HEK293T (cell line): ENCODE results near the gene DYNLL2.

Source experiments
- CTCF ChIA-PET: fragments of 350-600 bp; formaldehyde crosslinking; extraction: SDS; loops from one replicate; lab custom pipeline; 2021; ENCODE audit warnings: antibody characterized with exemption, inconsistent platforms; lab: Yijun Ruan, JAX
- POLR2A ChIA-PET: fragments of 350-600 bp; formaldehyde crosslinking; extraction: SDS; loops from one replicate; lab custom pipeline; 2020; ENCODE audit warnings: antibody characterized with exemption, inconsistent platforms; lab: Yijun Ruan, JAX
- DNase-seq: peaks from one replicate; pipeline ENCODE4 v3.0.0; 2012; ENCODE audit warnings: mixed read lengths; ENCODE audit errors: extremely low spot score
- ARNT ChIP-seq: fragments of 450-650 bp; IDR thresholded peaks from 2 replicates; pipeline ENCODE4 v1.6.1; 2017; ENCODE audit warnings: mild to moderate bottlenecking
- BHLHE40 ChIP-seq: fragments of 450-650 bp; IDR thresholded peaks from 2 replicates; pipeline ENCODE4 v1.6.1; 2016; ENCODE audit warnings: mild to moderate bottlenecking, moderate library complexity, borderline replicate concordance
- CTBP1 ChIP-seq: fragments of 450-650 bp; IDR thresholded peaks from 2 replicates; pipeline ENCODE4 v1.6.1; 2016; ENCODE audit warnings: borderline replicate concordance
- ELF4 ChIP-seq: fragments of 450-650 bp; IDR thresholded peaks from 2 replicates; pipeline ENCODE4 v1.6.1; 2017; ENCODE audit warnings: antibody characterized with exemption
- FOXA1 ChIP-seq: fragments of 450-650 bp; IDR thresholded peaks from 2 replicates; pipeline ENCODE4 v1.6.1; 2016; ENCODE audit warnings: mild to moderate bottlenecking
- FOXK2 ChIP-seq: fragments of 450-650 bp; IDR thresholded peaks from 2 replicates; pipeline ENCODE4 v1.6.1; 2016; ENCODE audit warnings: mild to moderate bottlenecking
- FOXM1 ChIP-seq: fragments of 450-650 bp; IDR thresholded peaks from 2 replicates; pipeline ENCODE4 v1.6.1; 2017; ENCODE audit warnings: mild to moderate bottlenecking, borderline replicate concordance
- HDGF ChIP-seq: fragments of 450-650 bp; IDR thresholded peaks from 2 replicates; pipeline ENCODE4 v1.6.1; 2017; ENCODE audit warnings: antibody characterized with exemption, borderline replicate concordance
- L3MBTL2 ChIP-seq: fragments of 450-650 bp; conservative IDR thresholded peaks from 2 replicates; pipeline ENCODE4 v1.6.1; 2016; ENCODE audit warnings: mild to moderate bottlenecking
- LEF1 ChIP-seq: fragments of 450-650 bp; IDR thresholded peaks from 2 replicates; pipeline ENCODE4 v1.6.1; 2017; ENCODE audit warnings: mild to moderate bottlenecking, borderline replicate concordance
- NFRKB ChIP-seq: fragments of 450-650 bp; IDR thresholded peaks from 2 replicates; pipeline ENCODE4 v1.6.1; 2016; ENCODE audit warnings: mild to moderate bottlenecking, moderate library complexity
- SP1 ChIP-seq: fragments of 450-650 bp; IDR thresholded peaks from 2 replicates; pipeline ENCODE4 v1.6.1; 2017
- SUZ12 ChIP-seq: fragments of 450-650 bp; IDR thresholded peaks from 2 replicates; pipeline ENCODE4 v1.6.1; 2016; ENCODE audit warnings: mild to moderate bottlenecking
- TARDBP ChIP-seq: fragments of 450-650 bp; IDR thresholded peaks from 2 replicates; pipeline ENCODE4 v1.6.1; 2016
- ZNF384 ChIP-seq: fragments of 450-650 bp; IDR thresholded peaks from 2 replicates; pipeline ENCODE4 v1.6.1; 2016
- TF ChIP-seq, protein P1 (sequence below): fragments of 450-650 bp; IDR thresholded peaks from 2 replicates; pipeline ENCODE4 v1.6.1; 2016

DYNLL2 gene

DNA sequence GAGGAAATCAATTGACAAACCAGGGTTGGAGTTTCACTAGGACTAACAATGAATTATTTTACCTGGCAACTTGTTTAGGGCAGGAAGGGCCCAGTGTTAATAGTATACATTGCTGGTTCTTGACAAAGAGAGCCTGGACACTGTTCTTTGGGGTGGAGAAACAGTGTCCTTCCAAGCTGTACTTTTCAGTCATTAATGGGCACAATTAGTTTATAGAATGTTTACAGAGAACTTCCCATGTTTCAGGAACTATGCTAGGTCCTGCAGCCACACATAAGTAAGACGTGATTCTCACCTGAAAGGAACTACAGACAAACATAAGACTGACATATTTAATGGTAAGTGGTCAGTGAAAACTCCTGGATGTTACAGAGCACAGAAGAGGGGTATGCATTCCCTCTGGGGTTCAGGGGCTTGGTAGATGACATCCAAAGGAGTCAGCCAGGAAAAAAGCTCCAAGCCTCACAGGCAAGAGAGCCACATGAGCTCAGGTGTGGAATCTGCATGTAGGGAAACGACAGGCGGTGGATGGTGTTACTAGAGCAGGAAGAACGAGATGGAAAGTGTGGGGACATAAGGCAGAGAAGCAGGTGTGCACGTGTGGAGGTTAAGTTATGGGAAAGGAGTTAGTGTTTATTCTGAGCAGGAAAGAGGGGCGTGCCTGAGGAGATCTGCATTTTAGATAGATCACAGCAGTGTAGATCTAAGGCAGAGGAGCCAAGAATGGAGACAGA lies 3.8 kb upstream of the DYNLL2 start:
- TF ChIP-seq BHLHE40 = no peak
- TF ChIP-seq L3MBTL2 = no peak
- no peak for TF ChIP-seq ZNF384
- no peak for TF ChIP-seq FOXA1
- no peak for TF ChIP-seq NFRKB
- no peak for TF ChIP-seq ARNT
- no peak for TF ChIP-seq CTBP1
- TF ChIP-seq SP1 = no peak
- TF ChIP-seq ELF4 = no peak
- TF ChIP-seq TARDBP = no peak
- TF ChIP-seq FOXK2 = no peak
- no peak for TF ChIP-seq FOXM1
- no peak for TF ChIP-seq HDGF
- TF ChIP-seq LEF1 = no peak
- TF ChIP-seq, protein P1, sequence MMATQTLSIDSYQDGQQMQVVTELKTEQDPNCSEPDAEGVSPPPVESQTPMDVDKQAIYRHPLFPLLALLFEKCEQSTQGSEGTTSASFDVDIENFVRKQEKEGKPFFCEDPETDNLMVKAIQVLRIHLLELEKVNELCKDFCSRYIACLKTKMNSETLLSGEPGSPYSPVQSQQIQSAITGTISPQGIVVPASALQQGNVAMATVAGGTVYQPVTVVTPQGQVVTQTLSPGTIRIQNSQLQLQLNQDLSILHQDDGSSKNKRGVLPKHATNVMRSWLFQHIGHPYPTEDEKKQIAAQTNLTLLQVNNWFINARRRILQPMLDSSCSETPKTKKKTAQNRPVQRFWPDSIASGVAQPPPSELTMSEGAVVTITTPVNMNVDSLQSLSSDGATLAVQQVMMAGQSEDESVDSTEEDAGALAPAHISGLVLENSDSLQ = no peak
- no peak for TF ChIP-seq SUZ12
- CTCF ChIA-PET = no interaction called here
- POLR2A ChIA-PET = interaction anchor here (1.6 kb wide), 1 partner anchor 72 kb away, joined by 4 read pairs; the partner anchor contains the start of gene SRSF1

DNA sequence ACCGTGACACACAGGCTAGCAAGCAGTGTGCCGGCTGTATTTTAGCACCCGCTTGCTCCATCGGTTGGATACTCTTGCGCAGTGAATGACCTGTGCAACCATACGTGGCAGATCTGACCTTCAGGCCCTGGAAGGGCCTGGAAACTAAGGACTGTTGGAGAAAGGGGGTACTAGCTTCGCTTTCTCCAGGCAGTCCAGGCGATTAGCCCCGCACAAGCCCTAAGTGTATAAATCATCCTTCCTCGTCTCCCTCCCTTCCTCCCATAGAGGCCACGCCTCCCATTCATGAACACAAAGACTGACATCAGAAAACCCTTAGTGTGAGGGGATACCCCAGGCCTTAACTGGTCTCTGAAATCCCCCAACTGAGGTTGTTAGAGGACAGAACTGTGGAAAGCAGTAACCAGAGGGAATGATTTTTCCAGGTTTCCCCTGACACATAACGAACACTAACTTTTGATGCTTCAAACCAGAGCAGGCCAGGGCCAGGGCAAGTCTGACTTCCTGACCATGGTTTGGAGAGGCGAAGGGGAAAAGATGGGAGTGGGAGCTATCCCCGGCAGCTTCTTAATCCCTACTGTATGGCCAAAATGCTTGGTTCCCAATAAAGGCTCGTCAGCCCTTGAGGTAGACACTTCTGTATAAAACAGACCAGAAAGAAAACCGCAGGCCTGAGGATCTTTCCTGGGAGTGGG lies 1.4 kb upstream of the DYNLL2 start:
- POLR2A ChIA-PET = interaction anchor here (0.9 to 3.1 kb wide), 5 partner anchors 22 to 76 kb away, joined by 5 to 33 read pairs (median 7); partner anchors contain the start of gene SRSF1
- DNase-seq = no peak
- CTCF ChIA-PET = no interaction called here
- TF ChIP-seq, protein P1 = peak; percentile 33; the same call in 1 of the 2 replicates
- no peak for TF ChIP-seq FOXA1

More for the DNA sequence above, 3.8 kb upstream of the DYNLL2 start:
- no peak for DNase-seq

DNA sequence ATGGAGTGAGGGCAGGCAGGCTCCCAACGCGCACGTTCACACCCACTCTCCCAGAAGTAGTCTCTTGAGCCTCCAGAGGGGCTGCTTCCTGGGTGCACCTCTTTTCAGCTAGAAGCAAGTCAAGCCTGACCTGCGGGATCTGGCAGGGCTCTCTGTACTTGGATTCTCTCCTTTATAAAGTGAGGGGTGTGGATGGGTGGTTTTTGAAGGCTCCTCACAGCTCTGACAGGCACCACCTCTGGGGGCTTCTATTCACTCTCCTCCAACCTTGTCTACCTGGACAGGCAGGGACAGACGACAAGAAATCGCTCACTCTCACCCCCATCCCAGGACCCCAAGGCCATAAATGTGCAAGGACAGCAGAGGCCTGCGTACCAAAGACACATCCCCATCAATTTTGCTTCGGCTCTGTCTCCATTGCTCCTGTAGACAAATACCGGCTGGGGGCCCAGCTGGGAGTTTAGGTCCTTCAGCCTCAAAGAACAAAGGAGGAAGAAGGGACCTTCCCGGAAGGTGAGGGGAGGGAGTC lies 814 bp upstream of the DYNLL2 start:
- ChIA-PET CTCF (no interaction called here), POLR2A (interaction anchor here (0.7 to 3.1 kb wide), 6 partner anchors 12 to 83 kb away, joined by 3 to 33 read pairs (median 4); partner anchors contain the start of gene SRSF1)
- no peak for DNase-seq
- TF ChIP-seq FOXK2 (no peak), ARNT (no peak), TARDBP (no peak), FOXA1 (no peak)

DNA sequence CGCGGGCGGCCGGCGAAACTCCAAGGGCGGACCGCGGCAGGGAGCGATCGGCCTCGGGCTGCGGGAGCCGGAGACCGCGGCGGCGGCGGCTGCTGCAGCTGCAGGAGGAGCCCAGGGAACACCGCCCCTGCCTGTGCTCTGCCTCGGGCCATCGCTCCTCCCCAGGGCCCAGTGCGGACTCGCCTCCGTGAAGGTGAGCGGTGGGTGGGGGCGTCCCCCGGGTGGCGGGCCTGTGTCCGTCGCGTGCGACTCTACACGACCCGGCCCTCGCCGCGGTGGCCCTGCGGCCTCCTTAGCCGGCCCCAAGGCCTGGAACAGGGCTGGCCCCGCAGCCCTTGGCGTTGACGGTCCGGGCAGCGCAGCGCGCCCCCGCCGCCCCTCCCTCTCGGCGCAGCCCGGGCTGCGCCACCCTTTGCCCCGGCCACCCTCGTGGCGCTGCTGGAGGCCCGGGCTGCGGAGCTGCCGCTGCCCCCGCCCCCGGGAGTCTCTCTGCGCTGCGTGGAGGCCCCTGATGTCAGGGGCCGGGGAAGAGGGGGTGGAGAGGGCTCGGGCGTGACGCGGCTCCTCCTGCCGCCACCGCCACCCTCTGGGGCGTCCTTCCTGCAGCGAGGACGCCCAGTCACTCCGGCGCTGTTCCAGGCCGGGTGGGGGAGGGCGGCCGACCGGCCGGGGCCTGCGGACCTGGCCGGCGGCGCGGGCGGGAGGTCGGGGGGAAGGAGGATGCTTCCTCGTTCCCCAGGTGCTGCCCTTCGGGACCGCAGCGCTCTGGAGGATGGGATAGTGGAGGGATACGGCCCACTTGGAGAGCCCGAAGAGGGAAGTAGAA lies 485 bp downstream of the DYNLL2 start:
- no peak for TF ChIP-seq FOXA1
- ChIA-PET POLR2A (interaction anchor here (0.9 to 3.1 kb wide), 6 partner anchors 13 to 84 kb away, joined by 3 to 33 read pairs (median 4); partner anchors contain the start of gene SRSF1), CTCF (interaction anchor here (1.0 kb wide), 2 partner anchors 81 to 84 kb away, joined by 3 to 4 read pairs; no protein-coding TSS in a partner anchor)
- peak; percentile 58 for DNase-seq

DNA sequence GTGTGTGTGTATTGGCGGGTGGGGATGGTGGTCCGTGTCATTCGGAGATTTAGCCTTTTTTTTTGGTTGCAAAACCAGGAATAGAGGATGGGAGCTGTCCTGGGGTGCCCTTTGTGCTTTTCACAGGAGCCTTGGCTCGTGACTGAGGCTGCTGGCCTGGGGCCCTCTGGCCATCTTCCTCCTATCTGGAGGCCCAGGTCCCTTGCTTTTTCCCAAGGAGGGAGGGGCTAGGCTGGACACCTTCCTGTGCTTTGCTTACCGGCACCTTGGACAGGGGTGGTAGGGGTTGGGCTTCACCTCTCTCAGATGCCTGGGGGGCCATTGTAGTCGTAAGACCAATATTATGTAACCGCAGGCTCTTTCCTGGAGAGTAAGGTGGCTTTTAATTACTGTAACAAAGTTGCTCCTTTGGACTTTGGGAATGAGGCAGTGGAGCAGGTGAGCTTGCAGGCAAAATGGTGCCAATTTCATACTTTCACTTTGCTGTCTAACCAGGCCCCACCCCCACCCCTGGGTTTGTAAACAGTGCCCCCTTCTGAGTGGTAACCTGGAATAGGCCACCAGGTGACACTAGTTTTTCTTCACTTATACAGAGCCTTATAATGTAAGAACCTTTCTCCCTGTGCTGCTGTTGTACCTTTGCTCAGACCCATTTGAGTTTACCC lies 1.2 kb downstream of the DYNLL2 start:
- POLR2A ChIA-PET = interaction anchor here (1.0 to 3.1 kb wide), 4 partner anchors 13 to 85 kb away, joined by 3 to 33 read pairs (median 4); partner anchors contain the start of gene SRSF1
- no peak for DNase-seq
- CTCF ChIA-PET = interaction anchor here (1.0 kb wide), 2 partner anchors 82 to 84 kb away, joined by 3 to 4 read pairs; no protein-coding TSS in a partner anchor
- TF ChIP-seq FOXM1 = no peak
- TF ChIP-seq SP1 = no peak
- TF ChIP-seq CTBP1 = no peak
- TF ChIP-seq LEF1 = no peak
- TF ChIP-seq TARDBP = no peak
- TF ChIP-seq, protein P1 = no peak
- TF ChIP-seq BHLHE40 = no peak
